LNCAP (cell line): ENCODE measurements around the gene IGFBP1.

ENCODE experiments used
- TF ChIP-seq, protein P1 (sequence below): fragments of 450-650 bp; IDR thresholded peaks from 2 replicates; pipeline ENCODE4 v1.5.1; 2017; ENCODE audit warnings: mild to moderate bottlenecking

IGFBP1 gene

DNA sequence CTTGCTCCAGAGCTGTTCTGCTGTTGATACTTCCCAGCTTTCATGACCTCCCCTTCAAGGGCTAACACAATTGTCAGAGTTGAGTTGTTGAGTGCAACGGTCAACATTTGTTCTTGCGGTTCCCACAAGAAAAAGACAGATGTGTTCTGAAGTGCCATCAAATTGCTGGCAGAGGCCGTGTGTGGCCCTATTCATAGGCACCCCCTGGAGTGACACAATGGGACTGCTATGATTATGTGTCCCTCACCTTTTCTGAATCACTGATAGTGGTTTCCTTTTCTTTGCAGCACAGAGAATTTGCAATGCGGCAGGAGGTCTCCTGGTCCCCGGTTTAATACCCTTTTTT lies 5.8 kb upstream of the IGFBP1 start:
- TF ChIP-seq, protein P1, sequence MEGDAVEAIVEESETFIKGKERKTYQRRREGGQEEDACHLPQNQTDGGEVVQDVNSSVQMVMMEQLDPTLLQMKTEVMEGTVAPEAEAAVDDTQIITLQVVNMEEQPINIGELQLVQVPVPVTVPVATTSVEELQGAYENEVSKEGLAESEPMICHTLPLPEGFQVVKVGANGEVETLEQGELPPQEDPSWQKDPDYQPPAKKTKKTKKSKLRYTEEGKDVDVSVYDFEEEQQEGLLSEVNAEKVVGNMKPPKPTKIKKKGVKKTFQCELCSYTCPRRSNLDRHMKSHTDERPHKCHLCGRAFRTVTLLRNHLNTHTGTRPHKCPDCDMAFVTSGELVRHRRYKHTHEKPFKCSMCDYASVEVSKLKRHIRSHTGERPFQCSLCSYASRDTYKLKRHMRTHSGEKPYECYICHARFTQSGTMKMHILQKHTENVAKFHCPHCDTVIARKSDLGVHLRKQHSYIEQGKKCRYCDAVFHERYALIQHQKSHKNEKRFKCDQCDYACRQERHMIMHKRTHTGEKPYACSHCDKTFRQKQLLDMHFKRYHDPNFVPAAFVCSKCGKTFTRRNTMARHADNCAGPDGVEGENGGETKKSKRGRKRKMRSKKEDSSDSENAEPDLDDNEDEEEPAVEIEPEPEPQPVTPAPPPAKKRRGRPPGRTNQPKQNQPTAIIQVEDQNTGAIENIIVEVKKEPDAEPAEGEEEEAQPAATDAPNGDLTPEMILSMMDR: no peak

DNA sequence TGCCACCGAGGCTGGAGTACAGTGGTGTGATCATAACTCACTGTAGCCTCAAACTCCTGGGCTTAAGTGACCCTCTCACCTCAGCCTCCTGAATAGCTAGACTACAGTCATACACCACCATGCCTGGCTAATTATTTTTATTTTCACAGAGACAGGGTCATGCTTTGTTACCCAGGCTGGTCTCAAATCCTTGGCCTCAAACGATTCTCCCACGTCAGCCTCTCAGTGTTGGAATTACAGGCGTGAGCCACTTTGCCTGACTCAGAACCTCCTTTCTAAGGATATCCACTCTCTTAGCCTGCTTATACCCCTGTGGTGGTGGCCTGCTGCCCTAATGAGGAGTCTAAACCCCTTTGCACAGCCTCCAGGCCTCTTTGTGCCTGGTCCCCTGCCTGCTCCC lies 4.2 kb upstream of the IGFBP1 start:
- TF ChIP-seq, protein P1: no peak

DNA sequence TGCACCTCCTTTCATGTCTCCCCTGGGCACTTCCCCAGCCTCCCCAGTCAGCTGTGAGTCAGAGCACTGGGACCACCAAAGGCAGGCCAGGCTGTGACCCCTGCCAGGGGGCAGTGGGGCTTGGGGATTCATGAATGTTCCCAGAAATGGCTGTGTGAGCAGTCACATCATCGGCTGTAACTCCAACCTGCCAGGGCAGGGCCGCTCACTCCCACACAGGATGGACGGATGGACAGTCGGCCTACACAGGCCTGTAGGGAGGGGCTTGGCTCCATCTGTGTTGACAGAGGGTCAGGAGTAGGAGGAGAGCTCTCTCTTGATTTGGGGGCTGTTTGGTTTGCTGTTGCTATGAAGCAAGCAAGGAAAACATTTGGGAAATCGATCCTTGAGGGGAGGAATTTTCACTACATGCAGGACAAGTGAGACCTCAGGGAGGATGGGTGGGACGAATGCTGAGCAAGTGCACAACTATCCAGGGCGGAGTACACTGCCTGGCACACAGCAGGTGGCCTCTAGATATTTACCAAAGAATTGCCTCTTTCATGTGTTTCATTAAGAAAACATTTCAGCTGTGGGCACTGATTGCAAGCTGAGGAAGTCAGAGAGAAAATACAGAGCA lies 2.9 kb upstream of the IGFBP1 start:
- TF ChIP-seq, protein P1: no peak

DNA sequence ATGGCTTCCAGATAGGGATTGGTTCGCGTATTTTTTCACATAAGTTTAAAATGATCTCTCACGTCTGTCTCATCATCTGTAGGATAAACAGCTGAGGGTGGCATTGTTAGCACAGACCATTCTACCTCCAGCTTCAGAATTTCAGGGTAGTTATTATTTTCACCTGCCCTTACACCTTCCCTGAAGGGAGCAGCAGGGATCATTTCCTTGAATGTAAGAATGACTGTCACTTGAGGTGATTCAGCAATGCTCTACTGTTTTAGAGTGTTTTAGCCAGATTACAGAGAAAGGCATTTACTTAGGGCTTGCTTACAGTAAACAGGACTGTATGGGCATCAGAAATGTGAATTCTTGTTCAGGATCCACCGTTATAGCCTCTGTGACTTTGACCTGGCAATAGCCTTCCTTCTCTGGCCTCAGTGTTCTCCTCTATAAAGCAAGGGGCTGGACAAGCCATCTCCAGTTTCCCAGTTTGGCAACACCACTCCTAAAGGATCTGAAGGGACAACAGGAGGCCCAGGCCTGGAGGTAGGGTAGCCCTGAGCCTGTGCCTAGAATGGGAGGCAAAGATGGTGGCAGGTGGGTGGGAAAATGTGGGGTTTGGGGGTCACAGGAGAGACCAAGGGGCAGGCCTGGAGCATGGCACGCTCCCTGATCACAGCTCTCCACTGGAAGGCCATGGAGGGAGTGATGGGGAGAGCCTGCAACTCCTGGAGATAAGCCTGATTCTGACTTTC lies 1.2 kb upstream of the IGFBP1 start:
- TF ChIP-seq, protein P1: no peak

DNA sequence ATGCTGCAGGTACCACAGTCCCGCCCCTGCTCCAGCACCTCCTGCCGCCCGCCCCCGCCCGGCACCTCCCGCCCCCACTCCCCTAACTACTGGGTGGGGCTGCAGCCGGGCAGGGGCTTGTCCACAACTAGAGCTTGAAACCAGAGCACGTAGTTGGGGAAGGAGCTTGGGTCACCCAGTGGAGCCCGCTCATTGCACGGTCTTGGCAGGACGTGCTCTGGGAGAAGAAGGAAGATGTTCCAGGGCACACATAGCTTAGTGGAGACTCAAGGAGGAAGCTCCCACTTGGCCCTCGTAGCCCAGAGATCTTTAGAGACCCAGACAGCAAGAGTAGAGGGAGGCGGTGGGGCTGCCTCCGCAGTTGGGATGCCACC lies 692 bp downstream of the IGFBP1 start:
- TF ChIP-seq, protein P1: no peak

DNA sequence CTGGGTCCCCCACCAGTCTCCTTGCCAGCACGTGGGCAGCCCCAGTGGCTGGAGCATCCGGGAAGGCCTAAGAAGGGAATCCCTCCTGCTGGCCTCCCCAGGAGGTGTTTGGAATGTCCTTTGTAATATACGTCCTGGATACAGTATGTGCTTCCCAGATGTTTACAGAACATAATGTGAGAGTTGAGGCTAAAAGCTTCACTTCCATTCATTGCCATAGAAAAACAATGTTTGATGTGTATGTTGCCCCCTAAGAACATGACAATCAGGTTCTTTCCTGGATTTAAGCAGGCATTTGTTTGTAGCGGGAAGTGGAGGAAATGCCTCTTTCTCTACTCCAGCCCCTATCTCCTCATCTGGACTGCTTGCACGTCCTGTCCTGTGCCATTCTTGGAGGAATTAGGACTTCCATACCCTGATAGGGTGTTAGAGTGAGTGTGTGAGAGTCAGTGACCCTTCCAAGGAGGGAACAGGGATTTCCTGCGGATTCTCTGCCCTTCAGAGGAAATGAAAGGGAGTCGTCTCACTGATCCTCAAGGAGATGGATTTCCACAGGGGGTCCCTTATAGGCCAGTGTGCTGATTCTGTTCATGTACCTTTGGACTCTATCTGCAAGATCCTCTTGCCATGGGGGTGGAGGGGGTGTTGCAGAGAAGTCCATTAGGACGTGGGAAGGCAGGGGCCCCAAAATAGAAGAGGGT lies 1.2 kb downstream of the IGFBP1 start:
- TF ChIP-seq, protein P1: no peak

DNA sequence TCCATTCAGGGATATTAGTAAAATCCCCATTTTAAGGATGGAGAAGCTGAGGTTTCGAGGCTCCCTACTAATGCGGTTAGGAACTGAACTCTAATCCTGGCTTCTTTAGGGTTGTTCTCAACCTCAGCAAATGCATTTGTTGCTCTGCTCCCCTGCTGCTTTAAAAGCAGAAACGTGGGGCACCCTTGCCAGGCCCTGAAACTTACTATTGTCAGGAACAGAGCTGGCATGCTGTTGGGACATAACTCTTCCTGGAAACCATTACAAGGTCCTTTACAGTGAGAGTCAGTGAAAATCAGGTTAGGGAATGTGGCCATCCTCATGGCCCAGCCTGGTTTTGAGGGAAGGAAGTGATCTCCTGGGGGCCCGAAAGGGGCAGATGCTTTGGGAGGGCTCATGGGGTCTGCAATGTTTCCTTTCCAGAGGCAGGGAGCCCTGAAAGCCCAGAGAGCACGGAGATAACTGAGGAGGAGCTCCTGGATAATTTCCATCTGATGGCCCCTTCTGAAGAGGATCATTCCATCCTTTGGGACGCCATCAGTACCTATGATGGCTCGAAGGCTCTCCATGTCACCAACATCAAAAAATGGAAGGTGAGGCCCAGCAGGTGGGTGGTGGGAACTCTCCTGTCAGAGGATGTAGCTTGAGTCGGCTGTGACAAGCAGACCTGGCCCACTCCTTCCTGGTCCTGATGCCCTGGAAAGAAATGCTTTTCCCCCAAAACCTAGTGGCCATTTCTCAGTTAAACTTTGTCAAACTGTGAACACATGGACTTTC lies 2.0 kb downstream of the IGFBP1 start:
- TF ChIP-seq, protein P1: no peak
